ENCODE measurements around the gene MRAS.
"Not testable (repeated sequence)": the region's sequence is repeated elsewhere in the genome, so short reads cannot be mapped to it uniquely, and the experiment has no call there.

The MRAS gene

DNA sequence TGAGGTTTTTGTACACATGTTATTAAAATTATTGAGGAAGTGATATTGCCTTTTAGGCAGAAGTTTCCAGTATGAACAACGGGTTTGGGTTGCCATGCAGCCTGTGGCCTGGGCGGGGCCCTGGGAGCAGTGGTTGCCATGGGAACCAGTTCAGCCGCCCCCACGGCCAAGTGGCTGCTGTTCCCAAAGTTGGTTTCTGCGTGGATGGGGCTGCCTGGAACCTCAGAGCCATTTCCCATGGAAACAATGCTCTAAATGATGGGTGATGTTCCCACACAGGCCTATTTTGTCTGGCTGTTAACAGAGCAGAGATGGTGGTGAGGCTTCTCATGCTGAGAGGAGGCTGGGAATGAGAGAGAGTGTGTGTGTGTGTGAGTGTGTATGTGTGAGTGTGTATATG is 19.5 kb downstream of the MRAS start:
- no peak for DNase-seq

DNA sequence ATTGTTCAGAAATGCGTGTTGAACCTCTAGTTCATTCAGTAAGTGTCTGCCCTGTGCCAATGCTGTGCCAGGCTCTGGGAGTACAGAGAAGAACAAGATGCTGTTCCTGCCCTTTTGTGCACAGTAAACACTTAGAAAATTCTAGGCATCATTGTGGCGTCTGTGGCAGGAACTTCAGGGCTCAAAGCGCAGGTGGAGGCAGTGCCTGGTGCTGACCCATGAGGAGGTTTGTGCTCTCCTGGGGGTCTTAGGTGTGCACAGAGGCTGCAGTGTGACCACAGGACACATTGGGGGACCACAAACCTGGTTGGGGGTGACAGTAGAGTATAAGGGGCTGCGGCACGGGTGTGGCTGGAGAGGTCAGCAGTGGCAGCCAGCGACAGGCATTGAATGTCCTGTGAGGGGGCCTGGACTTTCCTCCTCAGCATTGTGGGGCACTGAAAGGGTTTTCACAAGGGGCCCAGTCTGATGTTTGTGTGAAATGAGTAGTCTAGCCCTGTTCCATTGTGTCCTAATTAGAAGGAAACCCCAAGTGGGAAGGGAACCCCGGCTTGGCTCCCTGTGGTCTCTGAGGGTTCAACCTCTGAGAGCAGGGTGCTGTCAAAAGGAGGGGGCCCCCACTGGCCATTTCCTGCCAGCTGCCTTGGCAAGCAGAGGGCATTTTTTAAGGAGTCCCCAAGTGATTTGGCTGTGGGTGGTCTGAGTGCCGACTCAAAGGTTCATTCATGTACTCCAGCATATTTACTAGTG is 20.9 kb downstream of the MRAS start:
- DNase-seq: no peak

DNA sequence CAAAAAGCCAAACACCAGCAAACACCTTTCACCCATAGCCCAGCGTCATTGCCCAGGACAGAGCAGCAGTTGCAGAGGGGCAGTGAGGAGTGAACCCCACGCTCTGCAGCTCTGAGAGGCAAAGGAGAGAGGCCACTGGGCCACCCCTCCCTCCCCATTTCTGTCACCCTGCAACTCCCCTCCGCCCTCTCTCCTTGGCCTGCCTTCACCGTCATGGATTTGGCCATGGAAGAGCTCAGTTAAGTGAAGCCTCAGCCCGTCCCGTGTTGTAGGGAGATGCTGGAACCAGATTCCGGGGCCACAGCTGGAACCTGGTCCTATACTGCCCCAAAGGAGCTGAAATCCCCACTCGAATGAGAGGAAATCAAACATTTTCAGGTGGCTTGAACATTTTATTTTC is 21.9 kb downstream of the MRAS start:
- DNase-seq: no peak

DNA sequence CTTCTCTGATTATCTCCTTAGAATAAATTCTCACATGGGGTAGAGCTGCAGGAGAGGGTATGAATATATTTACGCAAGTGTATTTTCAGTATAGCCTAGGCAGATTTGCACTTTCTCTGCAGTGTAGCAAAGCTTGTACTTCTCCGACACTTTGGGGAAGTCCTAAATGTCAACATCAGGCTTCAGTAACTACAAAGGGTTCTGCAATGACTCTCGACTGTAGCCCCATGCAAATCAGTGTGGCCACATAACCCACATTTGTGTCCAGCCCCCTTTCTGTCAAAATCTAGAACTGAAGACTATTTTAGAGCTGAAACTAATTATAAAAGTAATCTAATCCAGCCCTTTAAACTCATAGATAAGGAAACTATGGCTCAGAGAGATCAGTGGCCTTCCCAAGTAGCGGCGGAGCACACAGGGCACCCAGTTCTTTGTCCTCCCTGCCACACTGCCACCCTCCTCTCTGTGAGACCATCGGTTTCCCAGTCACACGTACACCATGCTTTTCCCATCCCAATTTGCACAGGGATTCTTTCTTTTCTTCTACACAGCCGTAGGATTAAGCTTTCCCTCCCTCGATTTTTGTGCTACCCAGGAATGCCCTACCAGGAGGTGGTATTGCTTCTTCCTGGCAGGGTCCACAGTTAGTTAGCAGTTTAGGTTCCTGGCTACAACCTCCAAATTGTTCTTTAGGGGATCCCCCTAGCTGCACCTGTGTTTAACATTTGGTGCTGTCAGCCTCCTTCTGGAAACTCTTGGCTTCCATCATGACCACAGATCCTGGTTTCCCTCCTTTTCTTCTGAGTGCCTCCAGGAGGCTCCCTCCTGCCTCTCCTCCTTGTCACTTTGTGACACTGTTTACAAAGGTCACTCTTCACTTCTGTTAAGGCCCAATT is 22.9 kb downstream of the MRAS start:
- no peak for DNase-seq

GRCh38 chr3:138373087-138373735 is 24.8 kb downstream of the MRAS start:
- no peak for DNase-seq

- no peak for DNase-seq
Observed at GRCh38 chr3:138373736-138374094, 25.3 kb downstream of the MRAS start.

- no peak for DNase-seq
Observed at GRCh38 chr3:138374573-138375134, 26.3 kb downstream of the MRAS start.

DNA sequence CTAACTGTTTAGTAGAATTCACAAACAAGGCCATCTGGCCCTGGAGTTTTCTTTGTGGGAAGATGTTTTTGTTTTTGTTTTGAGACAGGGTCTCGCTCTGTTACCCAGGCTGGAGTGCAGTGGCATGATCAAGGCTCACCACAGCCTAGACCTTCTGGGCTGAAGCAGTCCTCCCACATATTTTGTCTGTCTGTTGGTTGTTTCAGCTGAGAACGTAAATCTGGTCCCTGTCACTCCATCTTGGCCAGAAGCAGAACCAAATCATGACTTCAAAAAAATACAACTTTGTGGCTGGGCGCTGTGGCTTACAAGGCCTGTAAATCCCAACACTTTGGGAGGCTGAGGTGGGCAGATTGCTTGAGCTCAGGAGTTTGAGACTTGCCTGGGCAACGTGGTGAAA is 27.1 kb downstream of the MRAS start:
- DNase-seq: no peak

GRCh38 chr3:138376663-138377062 is 28.3 kb downstream of the MRAS start:
- no peak for DNase-seq

DNA sequence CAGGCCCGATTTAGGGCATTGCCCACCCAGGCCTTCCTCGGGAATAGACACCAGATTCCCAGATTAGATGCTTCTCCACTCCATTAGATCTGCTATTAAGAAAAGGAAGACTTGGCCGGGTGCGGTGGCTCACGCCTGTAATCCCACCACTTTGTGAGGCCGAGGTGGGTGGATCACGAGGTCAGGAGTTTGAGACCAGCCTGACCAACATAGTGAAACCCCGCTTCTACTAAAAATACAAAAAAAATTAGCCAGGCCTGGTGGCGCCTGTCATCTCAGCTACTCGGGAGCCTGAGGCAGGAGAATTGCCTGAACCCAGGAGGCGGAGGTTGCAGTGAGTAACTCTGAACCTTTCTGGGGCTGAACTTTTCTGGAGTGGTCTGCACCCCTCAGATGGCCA is 28.8 kb downstream of the MRAS start:
- not testable (repeated sequence) for DNase-seq

- no peak for DNase-seq
Observed at GRCh38 chr3:138377804-138378203, 29.4 kb downstream of the MRAS start.

GRCh38 chr3:138378331-138378730 is 30.0 kb downstream of the MRAS start:
- DNase-seq: no peak

DNA sequence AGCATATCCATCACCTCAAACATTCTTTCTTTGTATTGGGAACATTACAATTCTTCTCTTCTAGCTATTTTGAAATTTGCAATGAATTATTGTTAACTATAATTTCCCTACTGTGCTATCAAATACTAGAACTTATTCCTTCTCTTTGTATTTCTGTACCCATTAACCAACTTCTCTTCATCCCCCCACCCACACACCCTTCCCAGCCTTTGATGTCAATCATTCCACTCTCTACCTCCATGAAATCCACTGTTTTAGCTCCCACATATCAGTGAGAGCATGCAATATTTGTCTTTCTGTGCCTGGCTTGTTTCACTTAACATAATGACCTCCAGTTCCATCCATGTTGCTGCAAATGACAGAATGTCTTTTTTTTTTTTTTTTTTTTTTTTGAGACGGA is 30.6 kb downstream of the MRAS start:
- no peak for DNase-seq

- no peak for DNase-seq
Observed at GRCh38 chr3:138381413-138381901, 33.1 kb downstream of the MRAS start.

GRCh38 chr3:138381950-138382715 is 33.8 kb downstream of the MRAS start:
- DNase-seq: no peak

GRCh38 chr3:138383715-138384465 is 35.5 kb downstream of the MRAS start:
- DNase-seq: no peak

DNA sequence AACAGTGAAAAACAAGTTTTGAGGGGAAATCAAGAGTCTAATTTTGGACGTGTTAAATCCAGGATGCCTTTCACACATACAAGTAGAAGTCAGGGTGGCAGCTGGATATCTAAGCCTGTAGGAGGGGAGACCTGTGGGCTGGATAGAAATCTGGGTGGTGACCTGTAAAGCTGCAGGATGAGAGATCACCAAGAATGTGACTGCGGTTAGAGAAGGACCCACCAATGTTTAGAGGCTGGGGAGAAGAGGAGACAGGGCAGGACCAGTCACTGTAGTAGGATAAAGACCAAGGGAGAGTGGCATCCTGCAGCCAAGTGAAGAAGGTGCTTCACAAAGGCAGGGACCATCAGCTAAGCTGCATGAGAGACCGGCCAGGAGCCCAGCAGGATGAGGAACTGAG is 36.2 kb downstream of the MRAS start:
- DNase-seq: no peak

DNA sequence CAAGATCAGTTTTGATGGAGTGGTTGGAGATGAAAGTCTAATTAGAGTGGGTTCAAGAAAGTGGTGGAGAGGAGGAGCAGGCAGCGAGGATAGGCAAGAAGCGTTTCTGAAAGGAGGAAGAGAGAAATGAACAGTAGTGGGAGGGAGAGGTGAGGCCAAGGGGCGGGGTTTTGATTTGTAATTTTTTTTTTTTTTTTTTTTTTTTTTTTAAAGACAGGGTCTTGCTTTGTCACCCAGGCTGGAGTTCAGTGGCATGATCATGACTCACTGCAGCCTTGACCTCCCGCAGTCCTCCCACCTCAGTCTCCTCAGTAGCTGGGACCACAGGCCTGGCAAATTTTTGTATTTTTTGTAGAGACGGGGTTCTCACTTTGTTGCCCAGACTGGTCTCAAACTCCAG is 36.6 kb downstream of the MRAS start:
- no peak for DNase-seq

- no peak for DNase-seq
Observed at GRCh38 chr3:138389144-138389601, 40.8 kb downstream of the MRAS start.

DNA sequence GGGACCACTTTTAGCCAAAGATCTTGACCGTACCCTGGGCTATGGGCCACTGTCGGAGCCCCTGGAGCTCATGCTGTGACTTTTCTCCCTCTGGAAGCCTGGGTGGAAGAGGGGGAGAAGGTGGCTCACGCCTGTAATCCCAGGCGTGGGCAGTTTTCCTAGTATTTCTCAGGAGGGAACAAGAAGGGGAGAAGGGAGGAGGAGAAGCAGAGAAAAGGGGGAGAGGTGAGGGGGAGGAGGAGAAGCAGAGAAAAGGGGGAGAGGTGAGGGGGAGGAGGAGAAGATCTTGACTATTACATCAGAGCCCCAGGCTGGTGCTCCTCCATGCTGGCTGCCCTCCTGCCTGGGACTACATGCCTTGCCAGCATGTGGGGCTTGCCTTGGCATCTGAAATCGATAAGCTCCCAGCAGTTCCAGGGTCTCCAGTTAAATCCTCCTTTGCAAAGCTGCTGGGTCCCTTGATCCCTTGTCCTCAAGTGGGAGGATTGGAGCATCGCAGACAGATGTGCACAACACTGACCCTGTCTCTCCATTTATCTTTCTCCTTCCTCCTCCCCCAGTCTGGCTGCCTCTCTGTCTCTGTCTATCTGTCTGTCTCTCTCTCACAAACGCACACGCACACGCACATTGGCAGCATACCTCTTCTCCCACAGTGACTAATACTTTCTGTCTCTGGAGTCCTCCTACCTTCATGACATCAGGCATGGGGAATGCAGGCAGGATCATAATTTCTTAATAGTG is 41.6 kb downstream of the MRAS start:
- no peak for DNase-seq

- DNase-seq: no peak
Observed at GRCh38 chr3:138390582-138390932, 42.2 kb downstream of the MRAS start.
